Measurements from ENCODE around the gene PLOD1.
A peak's percentile ranks its signal among the peaks of the same experiment; 100 is the strongest.

PLOD1 gene

GRCh38 chr1:11960715-11961114 is 26.2 kb downstream of the PLOD1 start:
- H4K8ac ChIP-seq (ENCODE audit: low read length), result no peak overlapping the region
- no peak overlapping the region for H4K91ac ChIP-seq (ENCODE audit: low read length)
- WGBS, result 95% methylated on average over 6 of the region's 6 CpGs

DNA sequence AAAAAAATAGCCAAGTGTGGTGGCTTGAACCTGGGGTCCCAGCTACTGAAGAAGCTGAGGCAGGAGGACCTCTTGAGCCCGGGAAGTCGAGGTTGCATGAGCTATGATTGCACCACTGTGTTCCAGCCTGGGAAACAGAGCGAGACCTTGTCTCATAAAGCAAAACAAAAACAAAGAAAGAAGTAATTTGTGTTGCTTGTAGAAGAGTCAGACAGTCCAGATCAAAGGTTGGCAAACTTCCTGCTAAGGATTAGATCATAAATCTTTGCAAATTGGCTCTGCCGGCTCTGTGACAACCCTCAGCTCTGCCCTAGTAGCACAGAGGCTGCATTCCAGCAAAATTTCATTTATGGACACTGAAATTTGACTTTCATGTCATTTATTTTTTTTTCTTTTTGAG is 26.7 kb downstream of the PLOD1 start:
- Histone ChIP-seq H3K36me3 (ENCODE audit: control insufficient read depth in 1 of 2, insufficient read depth in 2 of 2, low read depth in 1 of 2, low read length in 2 of 2) (peaks cover 62 to 74% of the 10 kb centered on the region in 2 experiments), H3K23ac (ENCODE audit: low read length in 2 of 2) (no peak overlapping the region), H3K4me2 (ENCODE audit: low read length, poor library complexity, severe bottlenecking) (no peak overlapping the region), H3K4me1 (ENCODE audit: control insufficient read depth, insufficient read depth, low read depth, low read length) (peaks cover 5% of the 10 kb centered on the region), H2BK120ac (ENCODE audit: low read depth, low read length) (no peak overlapping the region), H4K8ac (ENCODE audit: low read length) (no peak overlapping the region), H3K27ac (ENCODE audit: low read length, poor library complexity, severe bottlenecking) (no peak overlapping the region), H3K4me3 (ENCODE audit: insufficient read depth in 1 of 2, low read depth in 1 of 2, low read length in 2 of 2) (no peak overlapping the region), H4K91ac (ENCODE audit: low read length) (no peak overlapping the region), H3K9ac (ENCODE audit: low read length) (no peak overlapping the region), H2BK12ac (ENCODE audit: low read length in 2 of 2) (no peak overlapping the region), H2AFZ (ENCODE audit: low read depth, low read length) (no peak overlapping the region), H3K4ac (ENCODE audit: low read depth in 1 of 2, low read length in 2 of 2) (no peak overlapping the region), H2BK5ac (ENCODE audit: low read depth, low read length, poor library complexity, severe bottlenecking) (no peak overlapping the region), H2BK15ac (ENCODE audit: low read depth, poor library complexity, severe bottlenecking) (no peak overlapping the region), H3K14ac (ENCODE audit: low read length in 2 of 2) (no peak overlapping the region), H3K79me1 (replicated peaks; ENCODE audit: low read length, poor library complexity, severe bottlenecking) (no peaks in the 10 kb centered on the region), H3K9me3 (ENCODE audit: control insufficient read depth, low read length) (no peaks in the 10 kb centered on the region), H3K27me3 (ENCODE audit: control insufficient read depth in 1 of 2, insufficient read depth in 1 of 2, low read length in 2 of 2) (no peaks in the 10 kb centered on the region), H3K18ac (ENCODE audit: low read depth in 1 of 2, low read length in 2 of 2) (no peak overlapping the region), H2AK5ac (ENCODE audit: low read length, severe bottlenecking) (no peak overlapping the region)
- 13% methylated on average over 4 of the region's 4 CpGs for WGBS
- peak; percentile 58 for DNase-seq

More at GRCh38 chr1:11960715-11961114, 26.2 kb downstream of the PLOD1 start:
- Histone ChIP-seq H2AFZ (ENCODE audit: low read depth, low read length) (no peak overlapping the region), H3K36me3 (ENCODE audit: control insufficient read depth in 1 of 2, insufficient read depth in 2 of 2, low read depth in 1 of 2, low read length in 2 of 2) (peaks cover 58 to 70% of the 10 kb centered on the region in 2 experiments), H2BK120ac (ENCODE audit: low read depth, low read length) (no peak overlapping the region), H2AK5ac (ENCODE audit: low read length, severe bottlenecking) (no peak overlapping the region), H3K23ac (ENCODE audit: low read length in 2 of 2) (no peak overlapping the region), H3K18ac (ENCODE audit: low read depth in 1 of 2, low read length in 2 of 2) (no peak overlapping the region), H2BK5ac (ENCODE audit: low read depth, low read length, poor library complexity, severe bottlenecking) (no peak overlapping the region), H3K4me2 (ENCODE audit: low read length, poor library complexity, severe bottlenecking) (no peak overlapping the region), H3K9me3 (ENCODE audit: control insufficient read depth, low read length) (no peaks in the 10 kb centered on the region), H3K14ac (ENCODE audit: low read length in 2 of 2) (no peak overlapping the region), H3K4me1 (ENCODE audit: control insufficient read depth, insufficient read depth, low read depth, low read length) (peaks cover 5% of the 10 kb centered on the region), H2BK12ac (ENCODE audit: low read length in 2 of 2) (no peak overlapping the region), H3K79me1 (replicated peaks; ENCODE audit: low read length, poor library complexity, severe bottlenecking) (no peaks in the 10 kb centered on the region), H3K4ac (ENCODE audit: low read depth in 1 of 2, low read length in 2 of 2) (no peak overlapping the region), H3K27me3 (ENCODE audit: control insufficient read depth in 1 of 2, insufficient read depth in 1 of 2, low read length in 2 of 2) (no peaks in the 10 kb centered on the region), H2BK15ac (ENCODE audit: low read depth, poor library complexity, severe bottlenecking) (no peak overlapping the region), H3K27ac (ENCODE audit: low read length, poor library complexity, severe bottlenecking) (no peak overlapping the region), H3K9ac (ENCODE audit: low read length) (no peak overlapping the region), H3K4me3 (ENCODE audit: insufficient read depth in 1 of 2, low read depth in 1 of 2, low read length in 2 of 2) (no peak overlapping the region)
- DNase-seq, result no peak

GRCh38 chr1:11963622-11964021 is 29.1 kb downstream of the PLOD1 start:
- Histone ChIP-seq H3K36me3 (ENCODE audit: control insufficient read depth in 1 of 2, insufficient read depth in 2 of 2, low read depth in 1 of 2, low read length in 2 of 2) (peaks cover 45 to 64% of the 10 kb centered on the region in 2 experiments), H3K27me3 (ENCODE audit: control insufficient read depth in 1 of 2, insufficient read depth in 1 of 2, low read length in 2 of 2) (no peaks in the 10 kb centered on the region), H3K9ac (ENCODE audit: low read length) (no peak overlapping the region), H3K4me1 (ENCODE audit: control insufficient read depth, insufficient read depth, low read depth, low read length) (peaks cover 5% of the 10 kb centered on the region), H4K91ac (ENCODE audit: low read length) (no peak overlapping the region), H2AFZ (ENCODE audit: low read depth, low read length) (no peak overlapping the region), H2BK5ac (ENCODE audit: low read depth, low read length, poor library complexity, severe bottlenecking) (no peak overlapping the region), H3K14ac (ENCODE audit: low read length in 2 of 2) (no peak overlapping the region), H2BK12ac (ENCODE audit: low read length in 2 of 2) (no peak overlapping the region), H3K27ac (ENCODE audit: low read length, poor library complexity, severe bottlenecking) (no peak overlapping the region), H2BK15ac (ENCODE audit: low read depth, poor library complexity, severe bottlenecking) (no peak overlapping the region), H2AK5ac (ENCODE audit: low read length, severe bottlenecking) (no peak overlapping the region), H3K18ac (ENCODE audit: low read depth in 1 of 2, low read length in 2 of 2) (no peak overlapping the region), H3K23ac (ENCODE audit: low read length in 2 of 2) (no peak overlapping the region), H2BK120ac (ENCODE audit: low read depth, low read length) (no peak overlapping the region), H4K8ac (ENCODE audit: low read length) (no peak overlapping the region), H3K4me2 (ENCODE audit: low read length, poor library complexity, severe bottlenecking) (no peak overlapping the region), H3K79me1 (replicated peaks; ENCODE audit: low read length, poor library complexity, severe bottlenecking) (peaks cover 1% of the 10 kb centered on the region), H3K9me3 (ENCODE audit: control insufficient read depth, low read length) (no peaks in the 10 kb centered on the region), H3K4ac (ENCODE audit: low read depth in 1 of 2, low read length in 2 of 2) (no peak overlapping the region), H3K4me3 (ENCODE audit: insufficient read depth in 1 of 2, low read depth in 1 of 2, low read length in 2 of 2) (no peak overlapping the region)
- DNase-seq, result no peak
- WGBS, result 98% methylated on average over 3 of the region's 3 CpGs

DNA sequence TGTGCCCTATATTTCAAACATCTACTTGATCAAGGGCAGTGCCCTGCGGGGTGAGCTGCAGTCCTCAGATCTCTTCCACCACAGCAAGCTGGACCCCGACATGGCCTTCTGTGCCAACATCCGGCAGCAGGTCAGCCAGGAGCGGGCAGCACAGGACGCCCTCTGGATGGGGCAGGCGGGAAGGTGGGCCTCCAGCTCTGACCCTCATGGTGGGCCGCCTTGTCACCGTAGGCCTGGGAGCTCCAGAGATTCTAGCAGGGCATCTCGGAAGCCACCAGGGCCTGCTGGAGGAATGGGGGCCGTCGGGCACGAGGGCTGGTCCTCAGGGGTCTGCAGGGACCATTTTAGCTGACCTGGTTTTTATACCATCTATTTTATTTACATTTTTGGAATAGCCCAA is 30.1 kb downstream of the PLOD1 start:
- Histone ChIP-seq H3K4ac (ENCODE audit: low read depth in 1 of 2, low read length in 2 of 2) (no peak overlapping the region), H3K14ac (ENCODE audit: low read length in 2 of 2) (no peak overlapping the region), H2BK5ac (ENCODE audit: low read depth, low read length, poor library complexity, severe bottlenecking) (no peak overlapping the region), H4K91ac (ENCODE audit: low read length) (no peak overlapping the region), H3K9ac (ENCODE audit: low read length) (no peak overlapping the region), H3K36me3 (ENCODE audit: control insufficient read depth in 1 of 2, insufficient read depth in 2 of 2, low read depth in 1 of 2, low read length in 2 of 2) (peaks cover 50 to 68% of the 10 kb centered on the region in 2 experiments), H3K4me2 (ENCODE audit: low read length, poor library complexity, severe bottlenecking) (no peak overlapping the region), H2BK15ac (ENCODE audit: low read depth, poor library complexity, severe bottlenecking) (no peak overlapping the region), H2AFZ (ENCODE audit: low read depth, low read length) (no peak overlapping the region), H3K23ac (ENCODE audit: low read length in 2 of 2) (no peak overlapping the region), H4K8ac (ENCODE audit: low read length) (no peak overlapping the region), H3K4me3 (ENCODE audit: insufficient read depth in 1 of 2, low read depth in 1 of 2, low read length in 2 of 2) (no peak overlapping the region), H3K9me3 (ENCODE audit: control insufficient read depth, low read length) (no peaks in the 10 kb centered on the region), H3K27ac (ENCODE audit: low read length, poor library complexity, severe bottlenecking) (no peak overlapping the region), H3K27me3 (ENCODE audit: control insufficient read depth in 1 of 2, insufficient read depth in 1 of 2, low read length in 2 of 2) (no peaks in the 10 kb centered on the region), H2BK120ac (ENCODE audit: low read depth, low read length) (no peak overlapping the region), H3K4me1 (ENCODE audit: control insufficient read depth, insufficient read depth, low read depth, low read length) (peaks cover 5% of the 10 kb centered on the region), H3K18ac (ENCODE audit: low read depth in 1 of 2, low read length in 2 of 2) (no peak overlapping the region), H2AK5ac (ENCODE audit: low read length, severe bottlenecking) (no peak overlapping the region), H3K79me1 (replicated peaks; ENCODE audit: low read length, poor library complexity, severe bottlenecking) (peaks cover 1% of the 10 kb centered on the region), H2BK12ac (ENCODE audit: low read length in 2 of 2) (no peak overlapping the region)
- no peak for DNase-seq
- 95% methylated on average over 12 of the region's 12 CpGs for WGBS
